Panc1 (cell line): Measurements from ENCODE around the gene PHEX. TPM values are rescaled to one million over a fixed set of nuclear protein-coding genes. Genes with fewer than 3 reads are reported as not detected.

Experiments used
- ATAC-seq: fragments of 200-7000 bp; cut with Tn5 transposase; 2 replicates; pipeline ENCODE4 v1.9.1; 2020; ENCODE audit warnings: mild to moderate bottlenecking, moderate library complexity
- BruUV-seq: library from RNA; stranded (reverse); fragments of 400-500 nt; replicated peaks from 2 replicates; lab custom pipeline; 2021; lab: Mats Ljungman, UMichigan
- CTCF ChIA-PET: fragments of 300-600 bp; sonication (Branson Sonifier 250); formaldehyde crosslinking; loops from one replicate; lab custom pipeline; 2022; ENCODE audit warnings: antibody characterized with exemption; lab: Charles Lee
- POLR2A ChIA-PET: fragments of 300-600 bp; sonication (Branson Sonifier 250); formaldehyde crosslinking; loops from one replicate; lab custom pipeline; 2022; ENCODE audit warnings: antibody characterized with exemption; lab: Charles Lee
- DNase-seq: peaks from one replicate; pipeline ENCODE4 v3.0.0-alpha.2; 2010; ENCODE audit warnings: low read depth, low spot score
- H3K27ac ChIP-seq: 2 replicates; pipeline ENCODE4 v1.5.1; 2011; ENCODE audit warnings: mild to moderate bottlenecking, low read length, inconsistent platforms
- H3K27me3 ChIP-seq: fragments of 200-500 bp; sonication (Bioruptor generic); 2 replicates; pipeline ENCODE4 v1.6.0; 2014; ENCODE audit warnings: low read length, inconsistent platforms; ENCODE audit not compliant: control insufficient read depth, insufficient read depth
- H3K36me3 ChIP-seq: fragments of 200-500 bp; sonication (Bioruptor generic); 2 replicates; pipeline ENCODE4 v1.5.1; 2014; ENCODE audit warnings: inconsistent platforms, mild to moderate bottlenecking, low read length, moderate library complexity; ENCODE audit not compliant: control insufficient read depth, insufficient read depth
- H3K4me1 ChIP-seq: 2 replicates; pipeline ENCODE4 v1.5.1; 2011; ENCODE audit warnings: inconsistent platforms, mild to moderate bottlenecking, low read length, moderate library complexity; ENCODE audit not compliant: control insufficient read depth, insufficient read depth
- H3K4me3 ChIP-seq, 2 experiments: 2 replicates each; pipeline ENCODE4 v1.5.1; 2011 to 2012; ENCODE audit warnings: low read depth in 2 of 2, low read length in 2 of 2, mild to moderate bottlenecking in 2 of 2, inconsistent platforms in 1 of 2, moderate library complexity in 1 of 2
- H3K9me3 ChIP-seq: fragments of 200-500 bp; sonication (Bioruptor generic); 2 replicates; pipeline ENCODE4 v1.5.1; 2014; ENCODE audit warnings: low read depth, mild to moderate bottlenecking, inconsistent platforms, low read length, moderate library complexity; ENCODE audit not compliant: control insufficient read depth, insufficient read depth
- POLR2AphosphoS5 ChIP-seq: IDR thresholded peaks from 2 replicates; pipeline ENCODE4 v1.6.1; 2012; ENCODE audit warnings: mild to moderate bottlenecking, low read depth, low read length, moderate library complexity
- SIN3A ChIP-seq: IDR thresholded peaks from 2 replicates; pipeline ENCODE4 v1.6.1; 2012; ENCODE audit warnings: low read depth, mild to moderate bottlenecking, low read length, moderate library complexity, borderline replicate concordance; ENCODE audit not compliant: insufficient read depth
- TCF7L2 ChIP-seq: IDR thresholded peaks from 2 replicates; pipeline ENCODE4 v1.6.1; 2011; ENCODE audit warnings: mild to moderate bottlenecking, low read depth, low read length, inconsistent platforms
- in situ Hi-C: cut with HindIII; loops from 2 replicates; pipeline ENCODE4 v1.10.0; 2016; ENCODE audit warnings: low sequenced_read_pairs, low pct_unique_long_range_greater_than_20kb
- intact Hi-C: fragments of 100-400 bp; cut with micrococcal nuclease; formaldehyde crosslinking; loops from one replicate; pipeline ENCODE4 v1.10.0; 2022; ENCODE audit not compliant: unreplicated experiment
- total RNA-seq: library from RNA; stranded (reverse); gene quantifications from one replicate; pipeline ENCODE4 v1.2.1, GENCODE V29; 2021; ENCODE audit not compliant: unreplicated experiment
- TF ChIP-seq, protein P1 (sequence below): fragments of 450-650 bp; IDR thresholded peaks from 2 replicates; pipeline ENCODE4 v1.5.1; 2017; ENCODE audit warnings: mild to moderate bottlenecking
- TF ChIP-seq, protein P2 (sequence below), 2 experiments: IDR thresholded peaks; 2 replicates each; pipeline ENCODE4 v1.6.1; 2011 to 2012; ENCODE audit warnings: low read depth in 2 of 2, control low read depth in 1 of 2, low read length in 1 of 2, mild to moderate bottlenecking in 1 of 2, moderate library complexity in 1 of 2; ENCODE audit not compliant: insufficient read depth in 1 of 2

Gene PHEX
- total RNA-seq, 1 experiment from 2014 or later = 0.23 TPM

- POLR2A ChIA-PET = interaction anchor here (0.7 kb wide), 1 partner anchor 432 kb away, joined by 4 read pairs; no protein-coding TSS in a partner anchor
Measured at GRCh38 chrX:22272613-22273012, 240.5 kb downstream of the PHEX start, which contains the start of gene CBLL2. Gene CBLL2, plus strand, starts transcription at chrX:22272913. Its CDS starts 79 bp downstream, at chrX:22272992.

GRCh38 chrX:22273714-22274317 is 241.7 kb downstream of the PHEX start:
- ATAC-seq (no peak), DNase-seq (no peak)
- Histone ChIP-seq H3K27me3 (no peaks in the 10 kb centered on the region), H3K4me1 (no peaks in the 10 kb centered on the region), H3K27ac (no peak overlapping the region), H3K9me3 (no peaks in the 10 kb centered on the region), H3K36me3 (no peaks in the 10 kb centered on the region), H3K4me3 (no peak overlapping the region)
- TF ChIP-seq SIN3A = no peak
- TF ChIP-seq, protein P1, sequence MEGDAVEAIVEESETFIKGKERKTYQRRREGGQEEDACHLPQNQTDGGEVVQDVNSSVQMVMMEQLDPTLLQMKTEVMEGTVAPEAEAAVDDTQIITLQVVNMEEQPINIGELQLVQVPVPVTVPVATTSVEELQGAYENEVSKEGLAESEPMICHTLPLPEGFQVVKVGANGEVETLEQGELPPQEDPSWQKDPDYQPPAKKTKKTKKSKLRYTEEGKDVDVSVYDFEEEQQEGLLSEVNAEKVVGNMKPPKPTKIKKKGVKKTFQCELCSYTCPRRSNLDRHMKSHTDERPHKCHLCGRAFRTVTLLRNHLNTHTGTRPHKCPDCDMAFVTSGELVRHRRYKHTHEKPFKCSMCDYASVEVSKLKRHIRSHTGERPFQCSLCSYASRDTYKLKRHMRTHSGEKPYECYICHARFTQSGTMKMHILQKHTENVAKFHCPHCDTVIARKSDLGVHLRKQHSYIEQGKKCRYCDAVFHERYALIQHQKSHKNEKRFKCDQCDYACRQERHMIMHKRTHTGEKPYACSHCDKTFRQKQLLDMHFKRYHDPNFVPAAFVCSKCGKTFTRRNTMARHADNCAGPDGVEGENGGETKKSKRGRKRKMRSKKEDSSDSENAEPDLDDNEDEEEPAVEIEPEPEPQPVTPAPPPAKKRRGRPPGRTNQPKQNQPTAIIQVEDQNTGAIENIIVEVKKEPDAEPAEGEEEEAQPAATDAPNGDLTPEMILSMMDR = no peak
- TF ChIP-seq, protein P2, sequence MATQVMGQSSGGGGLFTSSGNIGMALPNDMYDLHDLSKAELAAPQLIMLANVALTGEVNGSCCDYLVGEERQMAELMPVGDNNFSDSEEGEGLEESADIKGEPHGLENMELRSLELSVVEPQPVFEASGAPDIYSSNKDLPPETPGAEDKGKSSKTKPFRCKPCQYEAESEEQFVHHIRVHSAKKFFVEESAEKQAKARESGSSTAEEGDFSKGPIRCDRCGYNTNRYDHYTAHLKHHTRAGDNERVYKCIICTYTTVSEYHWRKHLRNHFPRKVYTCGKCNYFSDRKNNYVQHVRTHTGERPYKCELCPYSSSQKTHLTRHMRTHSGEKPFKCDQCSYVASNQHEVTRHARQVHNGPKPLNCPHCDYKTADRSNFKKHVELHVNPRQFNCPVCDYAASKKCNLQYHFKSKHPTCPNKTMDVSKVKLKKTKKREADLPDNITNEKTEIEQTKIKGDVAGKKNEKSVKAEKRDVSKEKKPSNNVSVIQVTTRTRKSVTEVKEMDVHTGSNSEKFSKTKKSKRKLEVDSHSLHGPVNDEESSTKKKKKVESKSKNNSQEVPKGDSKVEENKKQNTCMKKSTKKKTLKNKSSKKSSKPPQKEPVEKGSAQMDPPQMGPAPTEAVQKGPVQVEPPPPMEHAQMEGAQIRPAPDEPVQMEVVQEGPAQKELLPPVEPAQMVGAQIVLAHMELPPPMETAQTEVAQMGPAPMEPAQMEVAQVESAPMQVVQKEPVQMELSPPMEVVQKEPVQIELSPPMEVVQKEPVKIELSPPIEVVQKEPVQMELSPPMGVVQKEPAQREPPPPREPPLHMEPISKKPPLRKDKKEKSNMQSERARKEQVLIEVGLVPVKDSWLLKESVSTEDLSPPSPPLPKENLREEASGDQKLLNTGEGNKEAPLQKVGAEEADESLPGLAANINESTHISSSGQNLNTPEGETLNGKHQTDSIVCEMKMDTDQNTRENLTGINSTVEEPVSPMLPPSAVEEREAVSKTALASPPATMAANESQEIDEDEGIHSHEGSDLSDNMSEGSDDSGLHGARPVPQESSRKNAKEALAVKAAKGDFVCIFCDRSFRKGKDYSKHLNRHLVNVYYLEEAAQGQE (IDR thresholded peaks at IDR 0.05; ENCODE audit: insufficient read depth in 1 of 2, low read depth in 2 of 2, low read length in 1 of 2) = no peak
- intact Hi-C loops (no loop called here), in situ Hi-C loops (no loop called here)
- ChIA-PET POLR2A (no interaction called here), CTCF (no interaction called here)
- no TSS peak for BruUV-seq

More at GRCh38 chrX:22272613-22273012, 240.5 kb downstream of the PHEX start, which contains the start of gene CBLL2:
- DNase-seq (no peak), ATAC-seq (no peak)
- intact Hi-C loops = no loop called here
- in situ Hi-C loops = no loop called here
- CTCF ChIA-PET = no interaction called here
- TF ChIP-seq, protein P1 = no peak
- TF ChIP-seq TCF7L2 (no peak), SIN3A (no peak), POLR2AphosphoS5 (no peak)
- TF ChIP-seq, protein P2 (IDR thresholded peaks at IDR 0.05; ENCODE audit: insufficient read depth in 1 of 2, low read depth in 2 of 2, low read length in 1 of 2) = no peak
- Histone ChIP-seq H3K9me3 (no peaks in the 10 kb centered on the region), H3K36me3 (no peaks in the 10 kb centered on the region), H3K4me3 (no peak within 1 kb of the TSS), H3K27me3 (no peaks in the 10 kb centered on the region), H3K4me1 (no peaks in the 10 kb centered on the region), H3K27ac (no peak within 1 kb of the TSS)
- no TSS peak for BruUV-seq
